Neuronal stem cell (in vitro differentiated cells): Measurements from ENCODE around the gene POU2F3.

Experiments
- DNase-seq: peaks from one replicate; pipeline ENCODE4 v3.0.0-alpha.2; 2013; ENCODE audit warnings: low spot score
- H2AFZ ChIP-seq: one replicate; pipeline ENCODE4 v1.6.1; 2013; ENCODE audit warnings: mild to moderate bottlenecking, low read length, inconsistent platforms
- H2AK5ac ChIP-seq: 2 replicates; pipeline ENCODE4 v1.6.1; 2013; ENCODE audit warnings: low read depth, mild to moderate bottlenecking, inconsistent platforms, low read length, moderate library complexity, mixed read lengths
- H2BK120ac ChIP-seq: 2 replicates; pipeline ENCODE4 v1.6.1; 2013; ENCODE audit warnings: low read depth, mild to moderate bottlenecking, inconsistent platforms, low read length, moderate library complexity, mixed read lengths
- H2BK12ac ChIP-seq: one replicate; pipeline ENCODE4 v1.6.1; 2013; ENCODE audit warnings: low read length, inconsistent platforms
- H2BK15ac ChIP-seq: 2 replicates; pipeline ENCODE4 v1.6.1; 2013; ENCODE audit warnings: mild to moderate bottlenecking, low read length, inconsistent platforms, mixed read lengths
- H2BK5ac ChIP-seq: one replicate; pipeline ENCODE4 v1.6.1; 2013; ENCODE audit warnings: inconsistent platforms, mild to moderate bottlenecking, low read length, moderate library complexity
- H3K14ac ChIP-seq: one replicate; pipeline ENCODE4 v1.6.1; 2013; ENCODE audit warnings: low read length, inconsistent platforms
- H3K18ac ChIP-seq: 2 replicates; pipeline ENCODE4 v1.6.1; 2013; ENCODE audit warnings: low read length, inconsistent platforms
- H3K23ac ChIP-seq: 2 replicates; pipeline ENCODE4 v1.6.1; 2013; ENCODE audit warnings: low read depth, mild to moderate bottlenecking, mixed read lengths, low read length, inconsistent platforms; ENCODE audit not compliant: poor library complexity
- H3K27ac ChIP-seq: replicated peaks from 3 replicates; pipeline ENCODE4 v1.5.1; 2013; ENCODE audit warnings: low read length, inconsistent platforms
- H3K27me3 ChIP-seq, 3 experiments: 2 replicates each; pipeline ENCODE4 v1.6.1; 2013; ENCODE audit warnings: low read length in 3 of 3, mild to moderate bottlenecking in 2 of 3, inconsistent platforms in 1 of 3, low read depth in 1 of 3, mixed read lengths in 1 of 3, moderate library complexity in 1 of 3; ENCODE audit not compliant: control insufficient read depth in 3 of 3, insufficient read depth in 3 of 3
- H3K36me3 ChIP-seq, 2 donors: replicated peaks in 1 of 2; 2 replicates each; pipeline ENCODE4 v1.6.1; 2013; ENCODE audit warnings: low read length in 2 of 2; ENCODE audit not compliant: control insufficient read depth in 2 of 2, insufficient read depth in 2 of 2
- H3K4ac ChIP-seq: 2 replicates; pipeline ENCODE4 v1.6.1; 2013; ENCODE audit warnings: inconsistent platforms, mild to moderate bottlenecking, low read length, moderate library complexity
- H3K4me1 ChIP-seq, 2 donors: 1 replicate in 1 of 2; 2 replicates in 1 of 2; pipeline ENCODE4 v1.6.1; 2013; ENCODE audit warnings: low read length in 2 of 2, low read depth in 1 of 2; ENCODE audit not compliant: control insufficient read depth in 2 of 2, insufficient read depth in 1 of 2
- H3K4me2 ChIP-seq: one replicate; pipeline ENCODE4 v1.6.1; 2013; ENCODE audit warnings: mild to moderate bottlenecking, low read length, inconsistent platforms; ENCODE audit not compliant: insufficient read depth, poor library complexity, severe bottlenecking
- H3K4me3 ChIP-seq, 2 donors: 2 replicates each; pipeline ENCODE4 v1.5.1; 2013; ENCODE audit warnings: low read length in 2 of 2, mild to moderate bottlenecking in 2 of 2, inconsistent platforms in 1 of 2, moderate library complexity in 1 of 2
- H3K79me1 ChIP-seq: one replicate; pipeline ENCODE4 v1.6.1; 2013; ENCODE audit warnings: low read depth, mild to moderate bottlenecking, inconsistent platforms, low read length, moderate library complexity
- H3K9ac ChIP-seq: one replicate; pipeline ENCODE4 v1.6.1; 2013; ENCODE audit warnings: mild to moderate bottlenecking, low read depth, low read length, inconsistent platforms; ENCODE audit not compliant: poor library complexity
- H3K9me3 ChIP-seq, 2 donors: replicated peaks in 1 of 2; 2 replicates each; pipeline versions ENCODE3 to v1.6.1; 2013; ENCODE audit warnings: low read length in 2 of 2, mild to moderate bottlenecking in 2 of 2, inconsistent platforms in 1 of 2, low read depth in 1 of 2, mixed read lengths in 1 of 2, moderate library complexity in 1 of 2; ENCODE audit not compliant: control insufficient read depth in 2 of 2, insufficient read depth in 1 of 2
- H4K8ac ChIP-seq: one replicate; pipeline ENCODE4 v1.6.1; 2013; ENCODE audit warnings: low read depth, mild to moderate bottlenecking, inconsistent platforms, low read length, moderate library complexity
- H4K91ac ChIP-seq: one replicate; pipeline ENCODE4 v1.6.1; 2013; ENCODE audit warnings: low read length, low read depth, mild to moderate bottlenecking, inconsistent platforms; ENCODE audit not compliant: poor library complexity
- WGBS, 2 donors: extraction: QIAGEN DNeasy Blood & Tissue Kit; methylation state at CpG; one replicate each; pipeline ENCODE4 v1.1.7; 2013; ENCODE audit warnings: missing lambda C conversion rate in 2 of 2, mixed read lengths in 1 of 2; ENCODE audit not compliant: insufficient read length in 2 of 2, insufficient replicate concordance in 1 of 2; ENCODE audit errors: extremely low coverage in 2 of 2; 5-methylcytosine and 5-hydroxymethylcytosine counted together

The POU2F3 gene

DNA sequence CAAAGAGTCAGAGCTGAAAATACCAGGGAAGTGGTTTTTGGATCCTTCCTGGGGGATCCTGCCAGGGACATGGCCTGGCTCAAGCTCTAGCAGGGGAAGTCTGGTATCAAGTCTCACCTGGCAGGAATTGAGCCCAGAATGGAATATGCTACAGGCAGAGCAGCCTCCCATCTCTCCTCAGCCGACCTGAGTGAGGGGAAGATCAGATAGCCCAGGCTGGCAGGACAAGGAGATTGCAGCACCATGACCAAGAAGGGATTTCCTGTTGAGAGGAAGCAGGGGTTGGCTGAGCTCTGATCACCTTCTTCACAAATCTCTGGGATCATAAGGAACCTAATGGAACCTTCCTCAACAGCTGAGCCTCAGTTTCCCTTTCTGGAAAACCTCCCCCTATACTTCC lies 16.1 kb upstream of the POU2F3 start:
- Histone ChIP-seq H3K27me3 (no peaks in the 10 kb centered on the region), H3K79me1 (no peaks in the 10 kb centered on the region), H2AK5ac (no peak overlapping the region), H4K8ac (no peak overlapping the region), H2BK12ac (no peak overlapping the region), H3K4me3 (no peak overlapping the region), H2BK5ac (no peak overlapping the region), H2AFZ (no peak overlapping the region), H3K9ac (no peak overlapping the region), H2BK15ac (no peak overlapping the region), H3K4ac (no peak overlapping the region), H4K91ac (no peak overlapping the region), H3K36me3 (peaks cover 0 to 7% of the 10 kb centered on the region in 2 donors), H2BK120ac (no peak overlapping the region), H3K14ac (no peak overlapping the region), H3K9me3 (no peaks in the 10 kb centered on the region), H3K18ac (no peak overlapping the region), H3K4me1 (peaks cover 14 to 18% of the 10 kb centered on the region in 2 donors), H3K27ac (no peak overlapping the region), H3K4me2 (no peak overlapping the region), H3K23ac (no peak overlapping the region)
- no CpG with 5 or more reads among the region's 1 CpG for WGBS, 2 donors
- DNase-seq, result no peak

DNA sequence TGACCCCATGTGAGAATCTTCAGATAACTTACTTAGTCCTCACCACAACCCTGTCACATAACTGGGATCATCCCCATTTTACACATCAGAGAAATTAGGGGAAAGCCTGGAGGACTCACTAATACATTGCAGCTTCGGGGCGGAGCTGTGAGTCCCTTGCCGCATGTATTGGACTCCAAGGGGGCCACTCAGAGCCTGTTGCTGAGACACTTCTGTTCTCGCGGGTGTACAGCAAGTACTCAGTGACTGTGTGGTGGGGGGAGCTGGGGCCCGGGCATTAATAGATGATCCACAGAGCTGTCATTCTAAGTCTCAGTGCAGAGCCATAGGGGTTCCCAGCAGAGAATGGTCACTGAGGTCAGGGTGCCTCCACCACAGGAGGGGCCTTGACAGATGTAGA lies 15.6 kb upstream of the POU2F3 start:
- no CpG with 5 or more reads among the region's 6 CpGs for WGBS, 2 donors
- H3K27ac ChIP-seq, result no peak overlapping the region
- H3K4ac ChIP-seq, result no peak overlapping the region
- no peak overlapping the region for H3K14ac ChIP-seq
- no peak overlapping the region for H2BK120ac ChIP-seq
- peak overlapping the region; percentile 68 for H2AFZ ChIP-seq
- no peak overlapping the region for H2BK12ac ChIP-seq
- no peak overlapping the region for H3K23ac ChIP-seq
- H4K8ac ChIP-seq, result no peak overlapping the region
- no peak overlapping the region for H3K18ac ChIP-seq
- H3K9ac ChIP-seq, result no peak overlapping the region
- H3K9me3 ChIP-seq, result no peaks in the 10 kb centered on the region
- no peaks in the 10 kb centered on the region for H3K79me1 ChIP-seq
- peaks cover 14 to 17% of the 10 kb centered on the region in 2 donors for H3K4me1 ChIP-seq
- no peak overlapping the region for H2AK5ac ChIP-seq
- DNase-seq, result no peak
- H3K36me3 ChIP-seq, result peaks cover 0 to 7% of the 10 kb centered on the region in 2 donors
- H3K27me3 ChIP-seq, result no peaks in the 10 kb centered on the region
- H2BK5ac ChIP-seq, result no peak overlapping the region
- H3K4me2 ChIP-seq, result no peak overlapping the region
- H2BK15ac ChIP-seq, result no peak overlapping the region
- H4K91ac ChIP-seq, result no peak overlapping the region
- no peak overlapping the region for H3K4me3 ChIP-seq

- no CpG with 5 or more reads among the region's 22 CpGs for WGBS, 2 donors
- peak overlapping the region; percentile 52 for H3K18ac ChIP-seq
- peak overlapping the region; percentile 57 for H2AK5ac ChIP-seq
- no peak overlapping the region for H4K91ac ChIP-seq
- no peak overlapping the region for H3K4me2 ChIP-seq
- H2AFZ ChIP-seq, result peak overlapping the region; percentile 68
- peak overlapping the region; percentile 42 for H3K14ac ChIP-seq
- H2BK12ac ChIP-seq, result peak overlapping the region; percentile 63
- peak overlapping the region; percentile 80 for H3K4ac ChIP-seq
- H3K9ac ChIP-seq, result no peak overlapping the region
- no peak overlapping the region for H2BK5ac ChIP-seq
- H4K8ac ChIP-seq, result no peak overlapping the region
- peaks cover 11 to 14% of the 10 kb centered on the region in 2 donors for H3K4me1 ChIP-seq
- no peak overlapping the region for H3K27ac ChIP-seq
- H3K9me3 ChIP-seq, result no peaks in the 10 kb centered on the region
- peak overlapping the region; percentile 54 for H2BK15ac ChIP-seq
- H3K27me3 ChIP-seq, result no peaks in the 10 kb centered on the region
- H3K23ac ChIP-seq, result no peak overlapping the region
- no peak overlapping the region for H3K4me3 ChIP-seq
- DNase-seq, result no peak
- H2BK120ac ChIP-seq, result peak overlapping the region; percentile 73
- H3K36me3 ChIP-seq, result peaks cover 0 to 7% of the 10 kb centered on the region in 2 donors
- no peaks in the 10 kb centered on the region for H3K79me1 ChIP-seq
Measured at GRCh38 chr11:120224972-120225909, 14.7 kb upstream of the POU2F3 start.

GRCh38 chr11:120226242-120226641 lies 13.7 kb upstream of the POU2F3 start:
- Histone ChIP-seq H3K27me3 (no peaks in the 10 kb centered on the region), H2BK15ac (peak overlapping the region; percentile 6), H2BK120ac (no peak overlapping the region), H3K36me3 (peaks cover 0 to 7% of the 10 kb centered on the region in 2 donors), H3K4me3 (no peak overlapping the region), H4K8ac (no peak overlapping the region), H4K91ac (no peak overlapping the region), H3K4ac (peak overlapping the region; percentile 85), H3K79me1 (no peaks in the 10 kb centered on the region), H3K9ac (no peak overlapping the region), H3K9me3 (no peaks in the 10 kb centered on the region), H3K27ac (no peak overlapping the region), H3K23ac (no peak overlapping the region), H3K18ac (peak overlapping the region; percentile 56), H2BK12ac (no peak overlapping the region), H3K4me2 (no peak overlapping the region), H2AFZ (no peak overlapping the region), H2AK5ac (peak overlapping the region; percentile 72), H2BK5ac (no peak overlapping the region), H3K14ac (no peak overlapping the region), H3K4me1 (peaks cover 8 to 14% of the 10 kb centered on the region in 2 donors)
- no peak for DNase-seq
- WGBS, 2 donors, result no CpG with 5 or more reads among the region's 5 CpGs
